Effector memory CD4-positive, alpha-beta T cell (primary cell): Measurements from ENCODE around the gene HCFC1R1.
A peak's percentile ranks its signal among the peaks of the same experiment; 100 is the strongest.

Experiments used
- DNase-seq, 3 donors: peaks; one replicate each; pipeline ENCODE4 v3.0.0-alpha.2; 2020
- H3K27ac ChIP-seq: 2 replicates; pipeline ENCODE4 v1.7.0; 2013; ENCODE audit warnings: mild to moderate bottlenecking, low read length, moderate library complexity; ENCODE audit not compliant: insufficient read depth, poor library complexity, severe bottlenecking
- H3K27me3 ChIP-seq: replicated peaks from 2 replicates; pipeline ENCODE4 v1.7.0; 2013; ENCODE audit warnings: mild to moderate bottlenecking, low read length; ENCODE audit not compliant: insufficient read depth, control insufficient read depth, poor library complexity, severe bottlenecking
- H3K36me3 ChIP-seq: 2 replicates; pipeline ENCODE4 v1.7.0; 2013; ENCODE audit warnings: mild to moderate bottlenecking, low read length, moderate library complexity; ENCODE audit not compliant: control insufficient read depth, insufficient read depth
- H3K4me1 ChIP-seq: 2 replicates; pipeline ENCODE4 v1.7.0; 2013; ENCODE audit warnings: low read length, mild to moderate bottlenecking; ENCODE audit not compliant: control insufficient read depth, insufficient read depth, poor library complexity, severe bottlenecking
- H3K4me3 ChIP-seq: 2 replicates; pipeline ENCODE4 v1.7.0; 2013; ENCODE audit warnings: low read length, low read depth, mild to moderate bottlenecking; ENCODE audit not compliant: insufficient read depth, poor library complexity, severe bottlenecking
- H3K9me3 ChIP-seq: 2 replicates; pipeline ENCODE4 v1.7.0; 2013; ENCODE audit warnings: mild to moderate bottlenecking, low read length, moderate library complexity; ENCODE audit not compliant: control insufficient read depth

Gene HCFC1R1

GRCh38 chr16:3035972-3036725 is 12.4 kb upstream of the HCFC1R1 start:
- H3K27ac ChIP-seq, result no peak overlapping the region
- H3K9me3 ChIP-seq, result no peaks in the 10 kb centered on the region
- H3K27me3 ChIP-seq, result peaks cover 44% of the 10 kb centered on the region
- no peaks in the 10 kb centered on the region for H3K36me3 ChIP-seq
- DNase-seq, result no peak
- peaks cover 14% of the 10 kb centered on the region for H3K4me1 ChIP-seq
- H3K4me3 ChIP-seq, result peak overlapping the region; percentile 12

DNA sequence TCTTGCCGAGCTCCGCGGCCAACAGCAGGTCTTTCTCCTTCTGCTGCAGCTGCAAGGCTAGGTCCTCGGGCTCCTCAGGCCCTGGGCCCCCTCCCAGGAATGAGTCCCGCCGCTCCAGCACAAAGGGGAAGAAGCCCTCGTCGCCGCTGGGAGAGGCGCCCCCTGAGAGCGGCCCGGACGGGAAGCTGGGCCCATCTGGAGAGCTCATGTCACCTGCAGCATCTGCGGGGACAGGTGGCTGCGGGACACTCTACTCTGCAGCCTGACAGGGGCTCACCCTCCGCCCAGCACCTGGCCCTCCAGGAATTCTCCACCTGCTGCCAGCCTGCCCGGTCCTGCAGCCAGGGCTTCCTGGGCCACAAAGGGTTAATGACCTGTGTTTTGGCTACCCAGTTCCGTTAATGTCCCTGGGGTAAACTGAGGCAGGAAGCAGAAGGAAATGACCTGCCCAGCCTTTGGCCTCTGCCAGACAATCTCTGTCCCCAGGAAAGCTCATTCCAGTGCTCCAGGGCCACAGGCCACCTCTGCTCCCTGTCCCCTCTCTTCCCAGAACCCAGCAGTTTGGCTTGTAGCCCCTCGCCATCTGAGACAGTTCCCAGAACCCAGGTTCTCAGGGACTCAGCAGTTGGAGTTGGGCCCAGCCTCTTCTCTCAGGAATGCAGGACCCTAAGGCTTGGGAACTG is 11.7 kb upstream of the HCFC1R1 start:
- peaks cover 14% of the 10 kb centered on the region for H3K4me1 ChIP-seq
- H3K4me3 ChIP-seq, result no peak overlapping the region
- no peak for DNase-seq
- H3K9me3 ChIP-seq, result no peaks in the 10 kb centered on the region
- H3K27ac ChIP-seq, result no peak overlapping the region
- H3K36me3 ChIP-seq, result no peaks in the 10 kb centered on the region
- peaks cover 42% of the 10 kb centered on the region for H3K27me3 ChIP-seq

GRCh38 chr16:3032624-3033023 is 8.9 kb upstream of the HCFC1R1 start:
- DNase-seq, result no peak

DNA sequence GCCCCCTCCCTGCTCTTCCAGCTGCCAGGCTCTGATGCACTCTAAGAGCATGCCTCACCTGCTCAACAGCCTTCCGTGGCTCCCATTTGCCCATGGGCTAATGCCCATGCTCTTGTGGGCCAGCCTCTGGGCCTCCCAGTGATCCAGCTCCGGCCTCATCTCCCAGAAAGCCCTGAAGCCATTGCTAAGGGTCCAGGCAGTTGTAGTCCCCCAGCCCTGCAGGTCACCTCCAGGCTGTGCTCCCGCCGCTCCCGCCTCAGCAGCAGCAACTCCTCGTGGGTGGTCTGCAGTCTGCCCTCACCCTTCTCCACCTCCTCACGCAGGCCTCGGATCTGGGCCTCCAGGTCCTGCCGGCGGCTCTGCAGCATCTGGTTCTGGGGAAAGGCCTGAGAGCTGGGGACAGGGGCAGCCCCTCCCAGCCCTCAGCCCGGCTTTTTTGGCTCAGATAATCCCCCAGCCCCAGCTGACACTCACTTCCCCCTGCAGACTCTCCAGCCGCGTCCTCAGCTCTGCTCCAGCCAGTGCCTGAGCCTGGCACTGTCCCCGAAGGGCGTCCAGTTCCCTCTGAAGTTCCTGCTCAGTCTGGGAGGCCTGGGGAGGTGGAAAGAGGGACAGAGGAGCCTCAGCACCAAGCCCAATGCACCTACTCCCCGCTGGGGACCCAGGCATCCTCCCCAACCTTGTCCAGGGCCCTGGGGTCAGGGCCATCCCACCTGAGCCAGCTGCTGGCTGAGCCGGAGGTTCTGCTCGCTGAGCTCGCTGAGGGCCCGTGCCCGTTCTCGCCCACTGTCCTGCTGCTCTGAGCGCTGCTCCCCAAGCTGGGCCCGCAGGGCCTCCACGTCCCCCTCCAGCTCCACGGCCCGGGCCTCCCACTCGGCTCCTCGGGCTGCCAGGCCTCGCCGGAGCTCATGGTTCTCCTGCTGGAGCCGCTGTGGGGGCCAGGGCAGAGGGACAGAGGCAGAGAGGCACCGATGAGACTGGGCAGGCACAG is 6.8 kb upstream of the HCFC1R1 start:
- no peak for DNase-seq
- Histone ChIP-seq H3K27ac (no peak overlapping the region), H3K36me3 (peaks cover 19% of the 10 kb centered on the region), H3K27me3 (peaks cover 4% of the 10 kb centered on the region), H3K4me3 (no peak overlapping the region), H3K9me3 (no peaks in the 10 kb centered on the region), H3K4me1 (peaks cover 18% of the 10 kb centered on the region)

More at GRCh38 chr16:3032624-3033023, 8.9 kb upstream of the HCFC1R1 start:
- H3K36me3 ChIP-seq, result no peaks in the 10 kb centered on the region
- H3K27me3 ChIP-seq, result peaks cover 26% of the 10 kb centered on the region
- no peak overlapping the region for H3K4me3 ChIP-seq
- H3K9me3 ChIP-seq, result no peaks in the 10 kb centered on the region
- peaks cover 31% of the 10 kb centered on the region for H3K4me1 ChIP-seq
- no peak overlapping the region for H3K27ac ChIP-seq

DNA sequence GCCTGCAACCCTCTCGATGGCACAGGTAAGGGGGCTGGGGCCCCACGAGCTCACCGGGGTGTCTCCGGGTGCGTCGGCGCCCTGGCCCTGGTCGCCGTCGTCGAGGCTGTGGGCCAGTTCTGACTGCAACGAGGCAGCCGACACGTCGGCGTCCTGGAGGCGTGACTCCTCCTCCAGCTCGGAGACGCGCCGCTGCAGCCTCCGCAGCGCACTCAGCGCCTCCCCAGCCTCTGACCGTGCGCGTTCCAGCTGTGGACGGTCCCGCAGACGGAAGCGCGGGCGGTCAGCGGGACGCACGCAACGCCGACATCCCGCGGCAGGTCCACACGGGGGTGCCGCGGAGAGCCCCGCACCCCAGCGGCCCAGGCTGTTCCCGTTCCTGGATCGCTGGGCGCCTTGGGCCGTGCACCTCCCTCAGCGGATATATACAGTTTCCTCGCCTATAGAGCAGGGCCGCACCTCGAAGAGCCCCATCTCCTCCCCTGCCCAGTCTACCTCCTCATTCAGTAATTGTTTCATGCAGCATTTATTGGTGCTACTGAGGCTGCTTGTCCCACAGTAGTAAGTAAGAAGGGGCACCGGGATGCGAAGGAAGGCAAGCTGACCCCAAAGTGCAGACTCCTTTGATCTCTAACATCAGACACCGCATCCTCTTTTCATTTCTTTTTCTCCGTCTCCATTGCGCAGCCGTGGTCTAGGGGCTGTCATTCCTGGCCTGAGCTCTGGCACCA is 5.9 kb upstream of the HCFC1R1 start:
- no peaks in the 10 kb centered on the region for H3K27me3 ChIP-seq
- no peaks in the 10 kb centered on the region for H3K9me3 ChIP-seq
- H3K4me1 ChIP-seq, result peaks cover 18% of the 10 kb centered on the region
- H3K27ac ChIP-seq, result no peak overlapping the region
- peak overlapping the region; percentile 17 for H3K4me3 ChIP-seq
- H3K36me3 ChIP-seq, result peaks cover 20% of the 10 kb centered on the region
- DNase-seq, result no peak

GRCh38 chr16:3028716-3029319 is 5.1 kb upstream of the HCFC1R1 start:
- Histone ChIP-seq H3K27ac (no peak overlapping the region), H3K4me1 (peaks cover 18% of the 10 kb centered on the region), H3K4me3 (no peak overlapping the region), H3K9me3 (no peaks in the 10 kb centered on the region), H3K27me3 (no peaks in the 10 kb centered on the region), H3K36me3 (peaks cover 20% of the 10 kb centered on the region)
- no peak for DNase-seq

- Histone ChIP-seq H3K27ac (no peak overlapping the region), H3K4me1 (peaks cover 24% of the 10 kb centered on the region), H3K36me3 (peaks cover 20% of the 10 kb centered on the region), H3K27me3 (no peaks in the 10 kb centered on the region), H3K4me3 (no peak overlapping the region), H3K9me3 (no peaks in the 10 kb centered on the region)
- peak; percentile 76 to 83 (median 82) for DNase-seq
These were observed 4.4 kb upstream of the HCFC1R1 start for GRCh38 chr16:3027983-3028715.

DNA sequence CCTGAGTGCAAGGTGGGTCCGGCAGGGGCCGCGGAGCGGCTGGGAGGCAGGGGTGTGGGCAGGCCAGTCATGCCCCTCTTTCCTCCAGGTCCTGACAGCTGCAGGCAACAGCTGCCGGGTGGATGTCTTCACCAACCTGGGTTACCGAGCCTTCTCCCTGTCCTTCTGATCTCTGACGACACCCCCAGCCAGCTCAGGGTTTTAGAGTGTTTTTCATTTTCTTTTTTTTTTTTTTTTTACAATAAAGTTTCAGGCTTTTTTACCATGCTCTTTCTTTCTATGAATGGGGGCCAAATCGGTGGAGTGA is 3.7 kb upstream of the HCFC1R1 start:
- H3K27ac ChIP-seq, result no peak overlapping the region
- no peaks in the 10 kb centered on the region for H3K27me3 ChIP-seq
- no peak for DNase-seq
- no peak overlapping the region for H3K4me3 ChIP-seq
- peaks cover 20% of the 10 kb centered on the region for H3K36me3 ChIP-seq
- H3K4me1 ChIP-seq, result peaks cover 31% of the 10 kb centered on the region
- no peaks in the 10 kb centered on the region for H3K9me3 ChIP-seq
